ENCODE measurements around the gene CD8A.
"Not testable (repeated sequence)": the region's sequence is repeated elsewhere in the genome, so short reads cannot be mapped to it uniquely, and the experiment has no call there.

CD8A gene

DNA sequence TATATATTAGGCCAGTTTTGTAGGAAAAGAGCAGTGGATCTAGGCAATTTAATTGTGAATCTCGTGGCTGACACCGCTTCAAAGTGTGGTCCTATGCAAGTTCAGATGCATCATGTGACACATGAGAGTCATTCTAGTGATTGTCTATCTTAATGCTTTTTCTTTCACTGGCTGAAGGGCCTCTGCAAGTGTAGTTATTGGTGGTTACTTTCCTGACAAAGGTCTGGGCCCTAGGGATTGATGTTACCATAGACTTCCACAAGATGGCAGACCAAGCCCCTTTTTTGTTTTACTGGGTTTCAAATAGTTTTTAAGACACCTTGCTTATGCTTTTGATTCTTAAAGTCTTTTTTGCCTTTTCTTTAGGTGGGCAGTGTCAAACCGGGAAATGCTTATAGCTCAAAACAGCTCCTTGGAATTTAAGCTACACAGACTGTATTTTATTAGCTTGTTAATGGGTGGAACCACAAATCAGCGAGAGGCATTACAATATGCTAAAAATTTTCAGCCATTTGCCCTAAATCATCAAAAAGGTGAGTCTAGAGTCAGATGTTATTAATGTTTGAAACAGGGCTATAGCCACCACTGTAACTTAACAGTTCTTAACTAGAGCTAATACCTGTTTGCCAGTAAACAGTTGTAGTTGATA, 25.9 kb downstream of the CD8A start:
- Mint-ChIP-seq H3K36me3 (ENCODE audit: insufficient read depth) (peaks cover 34% of the 10 kb centered on the region), H3K27ac (ENCODE audit: low read depth) (peak overlapping the region; percentile 68), H3K4me1 (peaks cover 26% of the 10 kb centered on the region), H3K9me3 (no peaks in the 10 kb centered on the region), H3K27me3 (no peaks in the 10 kb centered on the region), H3K4me3 (peak overlapping the region; percentile 6)
- ATAC-seq (replicated peaks; ENCODE audit: extremely low read depth, poor library complexity, severe bottlenecking) (peak; percentile 61), DNase-seq (ENCODE audit: low spot score in 2 of 2) (peak; percentile 30 to 47)

DNA sequence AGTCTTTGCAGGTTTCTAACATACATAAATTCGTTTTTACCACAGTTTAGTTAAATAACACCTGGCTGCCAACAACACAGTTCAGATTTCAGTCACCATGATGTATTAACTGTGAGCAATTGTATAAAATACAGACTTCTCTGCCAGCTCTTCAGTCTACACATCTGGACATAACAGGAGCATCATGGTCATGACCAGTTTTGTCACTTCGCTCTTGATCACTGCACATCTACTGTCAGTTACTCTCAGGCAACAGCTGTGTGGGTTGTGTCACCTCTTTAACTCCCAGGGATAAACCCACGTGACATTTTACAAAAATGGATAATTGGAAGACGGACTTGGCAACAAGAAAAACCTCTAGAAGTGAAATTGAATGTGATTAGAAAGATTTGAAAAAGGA, 30.3 kb downstream of the CD8A start:
- Mint-ChIP-seq H3K4me1 (peaks cover 26% of the 10 kb centered on the region), H3K9me3 (no peaks in the 10 kb centered on the region), H3K27ac (ENCODE audit: low read depth) (peak overlapping the region; percentile 64), H3K27me3 (no peaks in the 10 kb centered on the region), H3K36me3 (ENCODE audit: insufficient read depth) (peaks cover 22% of the 10 kb centered on the region), H3K4me3 (no peak overlapping the region)
- no peak for DNase-seq (ENCODE audit: low spot score in 2 of 2)
- ATAC-seq (replicated peaks; ENCODE audit: extremely low read depth, poor library complexity, severe bottlenecking): no peak

DNA sequence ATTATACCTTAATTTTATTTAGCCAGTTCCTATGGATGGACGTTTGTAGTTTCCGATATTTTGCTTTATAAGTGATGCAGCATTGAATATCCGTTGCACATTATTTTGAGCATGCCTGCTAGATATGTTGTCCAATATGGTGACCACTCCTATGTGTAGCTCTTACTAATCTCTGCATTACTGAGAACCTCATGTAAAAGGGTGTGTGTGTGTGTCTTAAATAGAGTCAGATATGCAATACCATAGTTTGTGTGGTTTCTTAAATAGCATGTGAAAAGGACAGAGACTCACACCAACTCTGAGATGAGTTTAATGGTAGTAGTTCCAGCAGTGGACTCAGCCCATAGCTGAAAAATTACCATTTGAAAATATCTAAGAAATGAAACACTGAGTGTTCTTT, 32.3 kb downstream of the CD8A start:
- no peaks in the 10 kb centered on the region for H3K9me3 Mint-ChIP-seq
- no peaks in the 10 kb centered on the region for H3K27me3 Mint-ChIP-seq
- H3K4me3 Mint-ChIP-seq: no peak overlapping the region
- peaks cover 16% of the 10 kb centered on the region for H3K4me1 Mint-ChIP-seq
- ATAC-seq (replicated peaks; ENCODE audit: extremely low read depth, poor library complexity, severe bottlenecking) (no peak), DNase-seq (ENCODE audit: low spot score in 2 of 2) (no peak)
- peak overlapping the region; percentile 4 for H3K27ac Mint-ChIP-seq (ENCODE audit: low read depth)
- H3K36me3 Mint-ChIP-seq (ENCODE audit: insufficient read depth): peaks cover 27% of the 10 kb centered on the region

DNA sequence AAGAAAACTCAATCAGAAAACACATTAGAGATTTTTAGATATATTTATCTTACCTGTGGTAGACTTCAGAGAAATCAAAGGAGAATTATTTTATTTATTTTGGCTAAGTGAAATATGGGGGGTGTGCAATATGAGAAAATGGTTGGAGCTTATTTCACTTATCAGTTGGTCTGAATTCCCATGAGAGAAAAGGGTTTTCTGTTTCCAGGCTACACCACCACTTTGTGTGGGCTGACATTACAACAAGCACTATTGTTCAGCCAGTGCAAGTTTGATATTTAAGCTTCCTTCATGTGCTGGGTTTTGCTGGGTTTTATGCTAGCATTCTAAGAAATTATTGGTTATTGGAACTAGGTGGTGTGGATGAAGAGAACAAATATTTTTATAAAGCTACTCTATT, 37.1 kb downstream of the CD8A start:
- Mint-ChIP-seq H3K4me3 (no peak overlapping the region), H3K9me3 (peaks cover 4% of the 10 kb centered on the region), H3K27me3 (no peaks in the 10 kb centered on the region), H3K4me1 (peaks cover 16% of the 10 kb centered on the region), H3K36me3 (ENCODE audit: insufficient read depth) (peaks cover 42% of the 10 kb centered on the region), H3K27ac (ENCODE audit: low read depth) (peak overlapping the region; percentile 53)
- DNase-seq (ENCODE audit: low spot score in 2 of 2) (no peak), ATAC-seq (replicated peaks; ENCODE audit: extremely low read depth, poor library complexity, severe bottlenecking) (no peak)

DNA sequence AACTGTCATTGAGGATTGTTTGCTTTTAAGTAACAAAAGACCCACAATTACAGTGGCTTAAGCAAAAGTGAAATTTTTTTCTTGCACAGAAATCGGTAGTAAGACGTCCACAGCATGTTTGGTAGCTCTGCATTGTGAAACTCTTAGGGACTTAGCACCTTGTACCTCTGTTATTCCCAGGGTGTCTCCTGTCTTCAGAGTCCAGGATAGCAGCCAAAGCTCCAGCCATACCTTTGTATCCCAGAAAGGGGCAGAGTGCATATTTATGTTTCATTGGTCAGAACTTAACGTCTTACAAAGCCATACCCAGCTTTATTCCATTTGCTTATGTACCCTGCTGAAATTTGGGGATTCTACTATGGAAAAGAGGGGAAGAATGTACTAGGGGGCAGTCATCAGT, 37.8 kb downstream of the CD8A start:
- H3K9me3 Mint-ChIP-seq: peaks cover 4% of the 10 kb centered on the region
- H3K27ac Mint-ChIP-seq (ENCODE audit: low read depth): peak overlapping the region; percentile 53
- H3K4me3 Mint-ChIP-seq: no peak overlapping the region
- peaks cover 42% of the 10 kb centered on the region for H3K36me3 Mint-ChIP-seq (ENCODE audit: insufficient read depth)
- no peak for DNase-seq (ENCODE audit: low spot score in 2 of 2)
- H3K27me3 Mint-ChIP-seq: no peaks in the 10 kb centered on the region
- ATAC-seq (replicated peaks; ENCODE audit: extremely low read depth, poor library complexity, severe bottlenecking): no peak
- H3K4me1 Mint-ChIP-seq: peaks cover 16% of the 10 kb centered on the region

DNA sequence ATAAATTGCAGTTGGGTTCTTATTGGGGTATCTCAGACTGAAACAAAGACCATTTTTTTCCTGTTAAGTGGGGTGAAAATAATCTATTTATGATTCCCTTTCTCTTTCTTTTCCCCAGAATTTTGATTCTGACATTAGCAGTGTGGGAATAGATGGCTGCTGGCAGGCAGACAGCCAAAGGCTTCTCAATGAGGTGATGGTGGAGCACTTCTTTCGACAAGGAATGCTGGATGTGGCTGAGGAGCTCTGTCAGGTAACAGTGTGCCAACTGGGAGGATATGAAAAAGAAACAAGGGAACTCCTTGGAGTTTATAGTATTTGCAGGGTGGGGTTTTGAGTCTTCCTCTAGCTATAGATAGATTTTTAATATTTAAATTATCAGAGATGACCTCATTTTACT, 38.9 kb downstream of the CD8A start:
- ATAC-seq (replicated peaks; ENCODE audit: extremely low read depth, poor library complexity, severe bottlenecking) (no peak), DNase-seq (ENCODE audit: low spot score in 2 of 2) (no peak)
- no peak overlapping the region for H3K4me3 Mint-ChIP-seq
- H3K9me3 Mint-ChIP-seq: peaks cover 4% of the 10 kb centered on the region
- no peak overlapping the region for H3K27ac Mint-ChIP-seq (ENCODE audit: low read depth)
- H3K27me3 Mint-ChIP-seq: no peaks in the 10 kb centered on the region
- H3K36me3 Mint-ChIP-seq (ENCODE audit: insufficient read depth): peaks cover 40% of the 10 kb centered on the region
- peaks cover 23% of the 10 kb centered on the region for H3K4me1 Mint-ChIP-seq

DNA sequence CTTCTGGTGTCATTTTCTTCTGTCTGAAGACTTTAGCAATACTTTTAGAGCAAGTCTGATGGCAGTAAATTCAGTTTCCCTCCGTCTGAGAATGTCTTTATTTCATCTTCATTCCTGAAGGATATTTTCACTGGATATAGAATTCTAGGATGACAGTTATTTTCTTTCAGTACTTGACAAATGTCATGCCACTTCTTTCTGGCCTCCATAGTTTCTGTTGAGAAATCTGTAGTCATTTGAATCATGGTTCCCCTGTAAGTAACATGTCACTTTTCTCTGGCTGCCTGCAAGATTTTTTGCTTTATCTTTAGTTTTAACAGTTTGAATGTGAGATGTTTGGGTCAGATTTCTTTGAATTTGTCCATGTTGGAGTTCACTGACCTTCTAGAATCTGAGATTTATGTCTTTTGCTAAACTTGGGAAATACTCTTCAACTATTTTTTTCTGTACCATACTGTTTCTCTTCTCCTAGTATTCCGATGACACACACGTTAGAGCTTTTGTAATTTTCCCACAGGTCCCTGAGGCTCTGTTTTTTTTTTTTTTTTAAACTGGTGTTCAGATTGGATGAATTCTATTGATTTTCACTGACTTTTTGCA, 40.4 kb downstream of the CD8A start:
- Mint-ChIP-seq H3K36me3 (ENCODE audit: insufficient read depth) (peaks cover 29% of the 10 kb centered on the region), H3K4me1 (peaks cover 37% of the 10 kb centered on the region), H3K4me3 (no peak overlapping the region), H3K27ac (ENCODE audit: low read depth) (peak overlapping the region; percentile 46), H3K27me3 (no peaks in the 10 kb centered on the region), H3K9me3 (peaks cover 4% of the 10 kb centered on the region)
- DNase-seq (ENCODE audit: low spot score in 2 of 2): no peak
- ATAC-seq (replicated peaks; ENCODE audit: extremely low read depth, poor library complexity, severe bottlenecking): no peak

DNA sequence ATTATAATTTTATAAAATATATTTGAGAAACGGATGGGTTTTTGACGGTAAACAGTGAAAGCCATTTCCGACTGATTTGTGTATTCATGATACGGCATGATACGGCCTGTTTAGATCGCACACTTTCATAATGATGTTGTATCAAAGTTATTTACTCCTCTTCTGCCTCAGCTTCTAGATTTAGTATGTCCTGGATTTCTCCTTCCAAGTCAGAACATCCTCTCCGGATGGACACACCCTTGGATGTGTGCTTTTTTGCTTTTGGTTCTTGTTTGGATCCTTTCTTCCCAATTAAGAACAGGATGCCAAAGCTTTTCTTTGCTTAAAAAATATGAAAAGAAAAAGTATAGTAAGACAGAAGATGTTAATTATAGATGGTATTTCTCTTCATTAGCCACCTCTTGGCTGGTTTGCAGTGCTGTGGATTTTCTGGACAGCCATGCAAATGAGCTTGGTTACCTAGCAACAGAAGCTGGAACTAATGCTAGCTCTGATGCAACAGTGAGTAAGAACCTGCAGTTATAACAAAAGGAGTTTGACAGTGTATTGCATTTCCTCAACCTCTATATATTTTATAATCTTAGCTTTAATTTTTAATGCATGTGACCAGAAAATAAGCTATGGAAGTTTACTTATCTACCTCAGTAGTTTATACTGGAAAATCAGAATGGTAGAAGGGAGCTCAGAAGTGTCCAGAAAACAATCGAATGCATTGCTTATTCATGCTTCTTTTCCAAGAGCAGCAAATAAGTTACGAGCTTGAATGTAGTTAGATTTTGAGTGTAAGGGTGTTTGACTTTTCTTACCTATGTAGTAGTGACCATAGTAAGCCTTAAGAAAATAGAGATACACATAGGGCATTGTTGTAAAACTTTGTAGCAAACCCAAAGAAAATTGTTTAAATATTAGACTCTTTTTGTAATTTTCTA, 42.7 kb downstream of the CD8A start:
- Mint-ChIP-seq H3K9me3 (peaks cover 4% of the 10 kb centered on the region), H3K27ac (ENCODE audit: low read depth) (no peak overlapping the region), H3K27me3 (no peaks in the 10 kb centered on the region), H3K36me3 (ENCODE audit: insufficient read depth) (peaks cover 30% of the 10 kb centered on the region), H3K4me3 (no peak overlapping the region), H3K4me1 (peaks cover 44% of the 10 kb centered on the region)
- DNase-seq (ENCODE audit: low spot score in 2 of 2) (no peak), ATAC-seq (replicated peaks; ENCODE audit: extremely low read depth, poor library complexity, severe bottlenecking) (no peak)

DNA sequence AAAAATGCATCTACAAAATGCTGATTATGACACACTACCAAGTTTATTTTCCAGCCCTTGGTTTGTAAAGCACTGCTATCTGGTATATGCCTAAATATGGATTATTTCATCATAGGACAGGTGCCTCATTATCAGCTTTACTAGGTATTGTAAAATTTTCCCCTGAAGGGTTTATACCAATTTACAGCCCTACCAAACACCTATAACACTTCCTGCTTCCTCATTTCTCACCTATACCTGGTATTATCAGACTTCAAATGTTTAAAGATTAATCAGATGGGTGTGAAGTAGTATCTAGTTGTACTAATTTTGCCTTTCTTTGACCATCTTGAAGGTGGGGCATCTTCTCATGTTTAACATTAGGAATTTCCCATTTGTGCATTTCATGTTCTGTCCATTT, 43.8 kb downstream of the CD8A start:
- ATAC-seq (replicated peaks; ENCODE audit: extremely low read depth, poor library complexity, severe bottlenecking) (no peak), DNase-seq (ENCODE audit: low spot score in 2 of 2) (no peak)
- Mint-ChIP-seq H3K27ac (ENCODE audit: low read depth) (no peak overlapping the region), H3K27me3 (no peaks in the 10 kb centered on the region), H3K4me3 (no peak overlapping the region), H3K4me1 (peaks cover 53% of the 10 kb centered on the region), H3K36me3 (ENCODE audit: insufficient read depth) (peaks cover 28% of the 10 kb centered on the region), H3K9me3 (peaks cover 4% of the 10 kb centered on the region)

DNA sequence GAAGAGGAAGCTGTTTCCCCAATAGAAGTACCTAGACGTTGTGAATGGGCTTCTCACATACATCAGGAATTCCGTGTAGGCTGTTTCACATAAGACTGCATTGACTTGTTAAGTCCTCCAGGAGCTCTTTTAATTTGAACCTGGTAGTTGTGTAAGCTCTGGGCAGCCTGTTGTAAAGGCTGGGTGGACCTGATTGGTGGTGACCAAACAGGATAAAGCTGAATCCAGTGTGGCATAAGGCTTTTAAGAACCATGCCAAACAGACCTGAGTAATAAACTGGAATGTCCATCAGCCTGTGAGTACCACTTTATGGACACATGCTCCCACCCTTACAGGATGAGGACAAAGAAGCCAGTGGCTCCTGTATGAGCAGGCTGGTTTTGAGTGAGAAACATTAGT, 46.6 kb downstream of the CD8A start:
- DNase-seq (ENCODE audit: low spot score in 2 of 2): no peak
- ATAC-seq (replicated peaks; ENCODE audit: extremely low read depth, poor library complexity, severe bottlenecking): no peak
- Mint-ChIP-seq H3K36me3 (ENCODE audit: insufficient read depth) (peaks cover 19% of the 10 kb centered on the region), H3K4me1 (peaks cover 39% of the 10 kb centered on the region), H3K4me3 (no peak overlapping the region), H3K27me3 (no peaks in the 10 kb centered on the region), H3K27ac (ENCODE audit: low read depth) (no peak overlapping the region), H3K9me3 (no peaks in the 10 kb centered on the region)

DNA sequence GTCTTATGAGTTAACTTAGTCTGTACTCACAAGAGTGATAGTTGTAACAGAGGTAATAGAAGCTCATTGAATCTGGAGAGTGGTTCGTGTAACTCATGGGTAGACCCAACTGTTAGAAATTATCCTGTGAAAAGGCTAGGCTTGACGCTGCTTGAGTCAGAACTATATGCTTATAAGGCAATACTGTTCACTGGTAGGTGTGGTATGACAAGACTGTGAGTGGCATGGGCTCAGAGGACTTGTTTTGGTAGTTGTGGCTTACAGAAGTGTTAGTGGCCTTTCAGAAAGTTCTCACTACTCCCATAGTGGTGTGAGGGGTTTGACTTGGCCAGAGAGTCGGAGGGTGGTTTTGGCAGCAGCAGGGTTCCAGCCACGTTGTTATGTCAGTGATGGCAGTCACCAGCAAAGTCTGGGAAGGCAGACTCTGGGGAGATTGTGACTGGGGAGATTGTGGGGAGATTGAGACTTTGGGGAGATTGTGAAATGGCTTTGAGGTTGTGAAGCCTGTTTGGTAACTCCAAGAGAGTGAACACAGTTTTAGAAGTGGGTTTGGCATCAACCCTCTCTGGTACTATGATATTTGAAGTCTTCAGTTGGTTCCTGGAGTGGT, 48.7 kb downstream of the CD8A start:
- not testable (repeated sequence) for H3K27me3 Mint-ChIP-seq; H3K9me3 Mint-ChIP-seq; DNase-seq (ENCODE audit: low spot score in 2 of 2)
- Mint-ChIP-seq H3K27ac (ENCODE audit: low read depth) (peak overlapping the region; percentile 90), H3K36me3 (ENCODE audit: insufficient read depth) (peaks cover 17% of the 10 kb centered on the region), H3K4me1 (peaks cover 34% of the 10 kb centered on the region), H3K4me3 (peak overlapping the region; percentile 23)
- peak; percentile 83 for ATAC-seq (replicated peaks; ENCODE audit: extremely low read depth, poor library complexity, severe bottlenecking)

DNA sequence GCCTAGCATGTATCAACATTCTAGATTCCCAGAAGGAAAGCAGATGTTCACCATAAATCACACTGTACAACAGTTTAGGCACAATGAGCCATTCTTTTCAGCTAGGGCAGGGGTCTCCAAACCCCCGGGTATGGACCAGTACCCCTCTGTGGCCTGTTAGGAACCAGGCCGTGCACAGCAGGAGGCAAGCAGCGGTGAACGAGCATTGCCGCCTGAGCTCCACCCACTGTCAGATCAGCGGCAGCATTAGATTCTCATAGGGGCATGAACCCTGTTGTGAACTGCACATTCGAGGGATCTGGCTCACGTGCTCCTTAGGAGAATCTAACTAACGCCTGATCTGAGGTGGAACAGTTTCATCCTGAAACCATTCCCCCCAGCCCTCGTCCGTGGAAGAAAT, 50.8 kb downstream of the CD8A start:
- Mint-ChIP-seq H3K4me1 (peaks cover 12% of the 10 kb centered on the region), H3K36me3 (ENCODE audit: insufficient read depth) (peaks cover 14% of the 10 kb centered on the region)
- not testable (repeated sequence) for H3K4me3 Mint-ChIP-seq; H3K27me3 Mint-ChIP-seq; ATAC-seq (replicated peaks; ENCODE audit: extremely low read depth, poor library complexity, severe bottlenecking); H3K27ac Mint-ChIP-seq (ENCODE audit: low read depth); H3K9me3 Mint-ChIP-seq; DNase-seq (ENCODE audit: low spot score in 2 of 2)
